Fibroblast of mammary gland (primary cell): ENCODE data around the gene CBLB.

Experiments
- DNase-seq: peaks from one replicate; pipeline ENCODE4 v3.0.0-alpha.2; 2010; ENCODE audit warnings: low read depth
- H3K4me3 ChIP-seq: 2 replicates; pipeline ENCODE4 v1.5.1; 2011; ENCODE audit warnings: low read depth, mild to moderate bottlenecking, low read length, moderate library complexity; ENCODE audit not compliant: control insufficient read depth
- CTCF ChIP-seq: conservative IDR thresholded peaks from 2 replicates; pipeline ENCODE4 v1.5.1; 2011; ENCODE audit warnings: low read depth, low read length, inconsistent platforms; ENCODE audit not compliant: control insufficient read depth, insufficient read depth

The CBLB gene

DNA sequence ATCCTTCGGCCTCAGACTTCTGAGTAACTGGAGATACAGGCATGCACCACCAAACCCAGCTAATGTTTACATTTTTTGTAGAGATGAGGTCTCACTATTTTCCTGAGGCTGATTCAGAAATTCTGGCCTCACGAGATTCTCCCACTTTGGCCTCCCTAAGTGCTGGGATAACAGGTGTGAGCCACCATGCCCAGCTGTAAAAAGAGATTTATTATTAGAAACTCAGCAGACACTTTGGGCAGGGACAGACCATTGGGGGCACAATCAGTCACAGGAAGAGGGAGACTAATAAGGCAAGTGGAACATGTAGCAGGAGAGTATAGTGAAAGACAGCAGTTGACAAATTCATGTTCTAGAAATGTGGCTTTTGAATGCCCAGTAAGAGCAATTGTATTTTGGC lies 249.2 kb downstream of the CBLB start:
- H3K4me3 ChIP-seq: no peak overlapping the region
- TF ChIP-seq CTCF: no peak
- DNase-seq: no peak

DNA sequence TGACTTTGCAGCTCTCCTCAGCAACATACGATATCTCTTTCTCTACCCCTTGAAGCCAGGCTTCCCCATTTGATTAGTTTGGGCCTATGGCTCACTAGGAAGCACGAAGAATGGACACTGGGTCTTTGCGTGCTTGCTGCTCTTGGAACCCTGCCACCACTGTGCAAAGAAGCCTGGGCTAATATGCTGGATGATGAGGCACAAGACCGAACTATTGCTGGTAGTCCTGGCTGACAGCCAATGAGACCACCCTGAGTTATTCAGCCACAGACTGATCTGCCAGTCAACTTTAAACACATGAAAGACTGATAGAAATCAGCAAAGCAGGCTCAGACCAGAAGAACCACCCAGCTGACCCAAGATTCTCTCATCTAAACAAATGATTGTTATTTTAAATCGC lies 250.3 kb downstream of the CBLB start:
- DNase-seq: no peak
- TF ChIP-seq CTCF: no peak
- H3K4me3 ChIP-seq: no peak overlapping the region

DNA sequence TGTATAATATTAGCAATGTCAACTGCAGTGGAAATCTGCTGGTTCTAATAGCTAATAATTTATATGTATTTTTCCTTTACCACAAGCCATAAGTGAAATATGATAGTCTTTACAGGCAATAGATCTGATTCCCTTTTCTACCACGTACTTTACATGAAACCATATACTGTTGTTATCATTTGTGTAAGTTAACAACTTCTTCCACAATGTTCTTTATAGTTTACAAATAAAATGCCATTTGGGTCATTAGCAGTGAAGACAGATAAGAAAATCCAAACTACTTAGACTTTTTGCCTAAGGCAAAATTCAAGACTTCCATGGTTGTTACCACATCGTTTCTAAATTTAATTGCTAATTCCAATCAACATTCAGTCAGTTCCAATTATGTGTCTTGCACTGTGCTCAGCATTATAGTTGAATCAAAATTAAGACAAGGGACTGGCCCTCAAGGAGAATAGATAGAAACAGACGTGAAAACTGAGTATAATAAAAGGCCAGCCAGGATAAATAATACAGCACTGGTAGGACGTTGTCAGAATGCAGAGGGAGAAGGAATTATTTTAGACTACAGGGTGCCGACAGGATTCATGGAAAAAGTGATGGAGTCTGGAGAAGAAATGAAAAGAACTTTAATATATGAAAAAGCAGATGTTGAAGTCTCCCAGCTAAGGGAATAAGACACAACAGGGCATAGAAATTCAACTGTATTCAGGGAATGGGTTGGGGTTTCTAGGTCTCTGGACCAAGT lies 252.3 kb downstream of the CBLB start:
- no peak for DNase-seq
- no peak for TF ChIP-seq CTCF
- H3K4me3 ChIP-seq: no peak overlapping the region

DNA sequence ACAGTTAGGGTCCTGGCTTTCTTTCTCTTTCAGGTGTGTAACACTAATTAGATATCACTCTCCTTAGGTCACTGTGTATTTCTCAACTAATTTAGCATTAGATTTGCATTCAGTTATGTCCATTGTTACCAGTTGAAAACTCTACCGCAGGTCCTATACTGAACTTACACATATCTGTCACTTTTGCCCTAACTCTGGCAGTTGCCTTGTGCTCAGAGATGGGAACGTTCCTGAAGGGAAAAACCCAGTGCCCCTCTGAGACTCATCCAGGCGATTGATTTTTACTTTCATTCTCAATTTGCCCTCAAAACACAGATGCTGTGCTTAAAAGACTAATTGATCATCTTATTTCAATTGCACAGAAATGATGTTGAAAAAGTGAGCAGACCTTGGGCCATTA lies 253.0 kb downstream of the CBLB start:
- no peak overlapping the region for H3K4me3 ChIP-seq
- DNase-seq: no peak
- no peak for TF ChIP-seq CTCF

DNA sequence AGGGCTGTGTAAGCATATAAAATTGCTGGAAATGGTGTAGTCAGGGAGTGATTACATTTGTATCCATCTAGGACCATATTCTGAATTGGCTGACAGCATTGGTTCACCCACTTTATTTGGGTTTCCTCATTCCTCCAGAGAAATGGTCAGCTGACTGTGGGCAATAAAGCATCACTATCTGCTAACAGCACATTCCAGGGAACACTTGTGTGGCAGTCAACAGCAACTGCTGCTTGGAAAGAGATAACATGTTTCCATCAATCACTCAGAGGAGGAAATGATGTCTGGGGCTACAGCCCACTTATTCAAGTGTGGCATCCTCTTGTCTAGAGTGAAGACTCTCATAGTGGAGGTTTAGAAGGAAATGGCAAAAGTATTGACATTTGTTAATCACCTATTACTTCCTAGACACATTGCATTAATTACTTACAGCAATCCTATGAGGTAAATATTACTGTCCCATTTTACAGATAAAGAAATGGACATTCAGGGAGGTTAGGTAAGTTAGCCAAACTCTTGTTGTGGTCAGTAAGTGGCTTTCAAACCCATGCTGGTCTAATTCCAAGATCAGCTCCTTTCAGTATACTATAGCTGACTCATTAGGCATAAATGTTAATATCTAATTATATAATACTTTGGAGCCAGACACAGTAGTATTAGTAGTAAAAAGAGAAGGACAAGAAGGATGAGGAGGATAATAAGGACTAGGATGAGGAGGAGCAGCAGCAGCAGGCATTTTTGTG lies 254.4 kb downstream of the CBLB start:
- no peak overlapping the region for H3K4me3 ChIP-seq
- peak; percentile 33 for DNase-seq
- no peak for TF ChIP-seq CTCF

GRCh38 chr3:105613120-105613519 lies 255.7 kb downstream of the CBLB start:
- TF ChIP-seq CTCF: no peak
- H3K4me3 ChIP-seq: no peak overlapping the region
- peak; percentile 22 for DNase-seq
